Gastrocnemius medialis (tissue), 4 donors: ENCODE results near the gene NLRP13. TPM values are rescaled to one million over a fixed set of nuclear protein-coding genes. Genes with fewer than 3 reads are reported as not detected.

Experiments
- ATAC-seq, 2 donors: fragments of 150-250 bp; one replicate each; pipeline ENCODE4 v1.9.1; 2016
- DNase-seq, 2 donors: peaks; one replicate each; pipeline ENCODE4 v3.0.0-alpha.2; 2019
- H3K27ac ChIP-seq, 4 donors: fragments of 200-600 bp; sonication (generic); 1 replicate in 1 of 4; 2 replicates in 3 of 4; pipeline ENCODE4 v1.5.1; 2016 to 2018; ENCODE audit warnings: mild to moderate bottlenecking in 2 of 4, moderate library complexity in 1 of 4
- H3K27me3 ChIP-seq, 3 donors: fragments of 200-600 bp; sonication (generic) in 2 of 3; 1 replicate in 1 of 3; 2 replicates in 2 of 3; pipeline versions ENCODE4 v1.5.1 to v1.6.0; 2016 to 2019; ENCODE audit warnings: mild to moderate bottlenecking in 1 of 3, moderate library complexity in 1 of 3
- H3K36me3 ChIP-seq, 2 donors: fragments of 200-600 bp; sonication (generic) in 1 of 2; one replicate each; pipeline ENCODE4 v1.5.1; 2017 to 2018
- H3K4me1 ChIP-seq, 2 donors: fragments of 200-600 bp; sonication (generic) in 1 of 2; one replicate each; pipeline ENCODE4 v1.5.1; 2016 to 2017; ENCODE audit warnings: mild to moderate bottlenecking in 2 of 2
- H3K4me3 ChIP-seq, 4 donors: fragments of 200-600 bp; sonication (generic) in 3 of 4; 1 replicate in 1 of 4; 2 replicates in 3 of 4; pipeline ENCODE4 v1.5.1; 2016 to 2019; ENCODE audit warnings: mild to moderate bottlenecking in 2 of 4
- H3K9me3 ChIP-seq, 3 donors: fragments of 200-600 bp; sonication (generic) in 2 of 3; 1 replicate in 1 of 3; 2 replicates in 2 of 3; pipeline ENCODE4 v1.5.1; 2016 to 2019
- CTCF ChIP-seq, 5 experiments: fragments of 450-650 bp in 3 of 5; fragments of 200-600 bp in 2 of 5; sonication (generic) in 2 of 5; IDR thresholded peaks in 4 of 5; conservative IDR thresholded peaks in 1 of 5; 1 replicate in 4 of 5; 2 replicates in 1 of 5; pipeline ENCODE4 v1.5.1; 2016 to 2019; ENCODE audit warnings: antibody characterized with exemption in 5 of 5, mild to moderate bottlenecking in 3 of 5, moderate library complexity in 3 of 5
- POLR2A ChIP-seq, 2 donors: fragments of 450-650 bp; IDR thresholded peaks; one replicate each; pipeline ENCODE4 v1.6.1; 2017; ENCODE audit warnings: antibody characterized with exemption in 2 of 2, mild to moderate bottlenecking in 2 of 2, moderate library complexity in 2 of 2
- in situ Hi-C, 4 donors: fragments of 200-750 bp; cut with MboI; loops; one replicate each; pipeline versions ENCODE4 v1.15.0 to v1.8.0; 2017; ENCODE audit warnings: low sequenced_read_pairs in 4 of 4
- intact Hi-C: fragments of 100-400 bp; cut with DNase I; formaldehyde crosslinking; loops from one replicate; pipeline ENCODE4 v1.15.1; 2023; ENCODE audit warnings: low total_unique reads
- total RNA-seq, 4 donors: library from RNA; depleted of rRNA; stranded (reverse); fragments of >200 nt; gene quantifications; one replicate each; pipeline versions ENCODE4 v1.1.0 to v1.2.3, GENCODE V29; 2016

NLRP13 gene
- total RNA-seq, 4 donors from 2014 or later: not detected

GRCh38 chr19:55923556-55923955 lies 8.6 kb downstream of the NLRP13 start:
- in situ Hi-C loops: no loop called here
- no peak overlapping the region for H3K27ac ChIP-seq
- DNase-seq (no peak), ATAC-seq (no peak)
- H3K4me1 ChIP-seq: no peaks in the 10 kb centered on the region
- H3K4me3 ChIP-seq: no peak overlapping the region
- intact Hi-C loops: no loop called here
- no peaks in the 10 kb centered on the region for H3K9me3 ChIP-seq
- no peaks in the 10 kb centered on the region for H3K36me3 ChIP-seq
- TF ChIP-seq POLR2A (IDR thresholded peaks at IDR 0.05): no peak
- no peak for TF ChIP-seq CTCF (IDR thresholded peaks at IDR 0.05 in 4 of 5, conservative IDR thresholded peaks at IDR 0.05 in 1 of 5)
- no peaks in the 10 kb centered on the region for H3K27me3 ChIP-seq

- H3K27me3 ChIP-seq: no peaks in the 10 kb centered on the region
- DNase-seq (no peak), ATAC-seq (no peak)
- in situ Hi-C loops: no loop called here
- no peak overlapping the region for H3K27ac ChIP-seq
- no peak overlapping the region for H3K4me3 ChIP-seq
- intact Hi-C loops: no loop called here
- H3K9me3 ChIP-seq: no peaks in the 10 kb centered on the region
- no peak for TF ChIP-seq CTCF (IDR thresholded peaks at IDR 0.05 in 4 of 5, conservative IDR thresholded peaks at IDR 0.05 in 1 of 5)
- no peak for TF ChIP-seq POLR2A (IDR thresholded peaks at IDR 0.05)
- no peaks in the 10 kb centered on the region for H3K4me1 ChIP-seq
- no peaks in the 10 kb centered on the region for H3K36me3 ChIP-seq
These were observed 18.4 kb downstream of the NLRP13 start for GRCh38 chr19:55913643-55914268.

GRCh38 chr19:55912916-55913315 lies 19.2 kb downstream of the NLRP13 start:
- intact Hi-C loops (no loop called here), in situ Hi-C loops (no loop called here)
- TF ChIP-seq POLR2A (IDR thresholded peaks at IDR 0.05) (no peak), CTCF (IDR thresholded peaks at IDR 0.05 in 4 of 5, conservative IDR thresholded peaks at IDR 0.05 in 1 of 5) (no peak)
- Histone ChIP-seq H3K4me1 (no peaks in the 10 kb centered on the region), H3K36me3 (no peaks in the 10 kb centered on the region), H3K27me3 (no peaks in the 10 kb centered on the region), H3K4me3 (no peak overlapping the region), H3K9me3 (no peaks in the 10 kb centered on the region), H3K27ac (no peak overlapping the region)
- ATAC-seq: no peak
- no peak for DNase-seq

GRCh38 chr19:55909801-55910200 lies 22.3 kb downstream of the NLRP13 start:
- in situ Hi-C loops (no loop called here), intact Hi-C loops (no loop called here)
- Histone ChIP-seq H3K36me3 (no peaks in the 10 kb centered on the region), H3K4me1 (no peaks in the 10 kb centered on the region), H3K9me3 (no peaks in the 10 kb centered on the region), H3K4me3 (no peak overlapping the region), H3K27me3 (no peaks in the 10 kb centered on the region), H3K27ac (no peak overlapping the region)
- DNase-seq: no peak
- no peak for ATAC-seq
- TF ChIP-seq POLR2A (IDR thresholded peaks at IDR 0.05): no peak
- no peak for TF ChIP-seq CTCF (IDR thresholded peaks at IDR 0.05 in 4 of 5, conservative IDR thresholded peaks at IDR 0.05 in 1 of 5)

GRCh38 chr19:55907746-55908145 lies 24.4 kb downstream of the NLRP13 start:
- in situ Hi-C loops (no loop called here), intact Hi-C loops (no loop called here)
- H3K36me3 ChIP-seq: no peaks in the 10 kb centered on the region

More at GRCh38 chr19:55907746-55908145, 24.4 kb downstream of the NLRP13 start:
- Histone ChIP-seq H3K4me1 (no peaks in the 10 kb centered on the region), H3K27ac (no peak overlapping the region), H3K27me3 (no peaks in the 10 kb centered on the region), H3K9me3 (no peaks in the 10 kb centered on the region), H3K4me3 (no peak overlapping the region)
- TF ChIP-seq POLR2A (IDR thresholded peaks at IDR 0.05) (no peak), CTCF (IDR thresholded peaks at IDR 0.05 in 4 of 5, conservative IDR thresholded peaks at IDR 0.05 in 1 of 5) (no peak)
- DNase-seq: no peak
- ATAC-seq: no peak
